Smooth muscle cell (in vitro differentiated cells): Measurements from ENCODE around the gene DNASE1L2. TPM values are rescaled to one million over a fixed set of nuclear protein-coding genes. Genes with fewer than 3 reads are reported as not detected.

Source experiments
- DNase-seq: peaks from one replicate; lab custom pipeline; 2025; ENCODE audit not compliant: unreplicated experiment; lab: John Stamatoyannopoulos, UW
- H2AFZ ChIP-seq: fragments of 200-600 bp; sonication (generic); 2 replicates; pipeline ENCODE4 v1.6.0; 2016; ENCODE audit warnings: antibody characterized with exemption, low read depth, mild to moderate bottlenecking
- H3F3A ChIP-seq: fragments of 200-600 bp; sonication (generic); 2 replicates; pipeline ENCODE4 v1.6.0; 2017; ENCODE audit warnings: antibody characterized with exemption, low read depth
- H3K27ac ChIP-seq: fragments of 200-600 bp; sonication (generic); 2 replicates; pipeline ENCODE4 v1.5.1; 2016; ENCODE audit warnings: low read depth, mild to moderate bottlenecking
- H3K27me3 ChIP-seq: fragments of 200-600 bp; sonication (generic); 2 replicates; pipeline ENCODE4 v1.6.1; 2016; ENCODE audit warnings: low read depth, mild to moderate bottlenecking
- H3K36me3 ChIP-seq: fragments of 200-600 bp; sonication (generic); 2 replicates; pipeline ENCODE4 v1.5.1; 2016; ENCODE audit warnings: low read depth
- H3K4me1 ChIP-seq: fragments of 200-600 bp; sonication (generic); 2 replicates; pipeline ENCODE4 v1.5.1; 2016; ENCODE audit warnings: low read depth
- H3K4me2 ChIP-seq: fragments of 200-600 bp; sonication (generic); 2 replicates; pipeline ENCODE4 v1.6.0; 2016; ENCODE audit warnings: mild to moderate bottlenecking
- H3K4me3 ChIP-seq: fragments of 200-600 bp; sonication (generic); 2 replicates; pipeline ENCODE4 v1.5.1; 2016; ENCODE audit warnings: mild to moderate bottlenecking
- H3K79me2 ChIP-seq: fragments of 200-600 bp; sonication (generic); 2 replicates; pipeline ENCODE4 v1.6.0; 2016; ENCODE audit warnings: low read depth, mild to moderate bottlenecking
- H3K9ac ChIP-seq: fragments of 200-600 bp; sonication (generic); 2 replicates; pipeline ENCODE4 v1.6.0; 2016; ENCODE audit warnings: low read depth
- H3K9me3 ChIP-seq: fragments of 200-600 bp; sonication (generic); replicated peaks from 2 replicates; pipeline ENCODE4 v1.5.1; 2016; ENCODE audit warnings: low read depth
- H4K20me1 ChIP-seq: fragments of 200-600 bp; sonication (generic); 2 replicates; pipeline ENCODE4 v1.6.0; 2016; ENCODE audit warnings: low read depth
- CTCF ChIP-seq: fragments of 200-600 bp; sonication (generic); IDR thresholded peaks from 2 replicates; pipeline ENCODE4 v1.5.1; 2017; ENCODE audit warnings: borderline replicate concordance, mild to moderate bottlenecking, antibody characterized with exemption; ENCODE audit not compliant: insufficient read depth, poor library complexity, severe bottlenecking
- WGBS: methylation state at CpG from one replicate; pipeline ENCODE4 v1.1.7; 2016; ENCODE audit warnings: low lambda C conversion rate; 5-methylcytosine and 5-hydroxymethylcytosine counted together
- polyA plus RNA-seq: library from polyadenylated mRNA; unstranded; fragments of >200 nt; fragmentation: Nextera tagmentation; extraction: Ambion mirVana; gene quantifications from 2 replicates; pipeline ENCODE4 v1.2.1, GENCODE V29; 2016
- total RNA-seq: library from RNA; depleted of rRNA; stranded (reverse); fragments of >200 nt; gene quantifications from 2 replicates; pipeline ENCODE4 v1.2.3, GENCODE V29; 2014

The DNASE1L2 gene
- total and polyA plus RNA-seq, 2 experiments from 2014 or later, result 0.13 to 0.25 TPM

GRCh38 chr16:2278272-2278608 is 42.0 kb downstream of the DNASE1L2 start:
- TF ChIP-seq CTCF, result no peak
- H3K9me3 ChIP-seq, result no peaks in the 10 kb centered on the region
- WGBS, result 88% methylated on average over 14 of the region's 14 CpGs
- H3K9ac ChIP-seq, result no peak overlapping the region
- H3K4me1 ChIP-seq, result no peaks in the 10 kb centered on the region
- no peak overlapping the region for H2AFZ ChIP-seq
- peaks cover 2% of the 10 kb centered on the region for H3K27me3 ChIP-seq
- H3K79me2 ChIP-seq, result no peaks in the 10 kb centered on the region
- H3K4me2 ChIP-seq, result no peak overlapping the region
- H3K36me3 ChIP-seq, result no peaks in the 10 kb centered on the region
- no peak overlapping the region for H3K4me3 ChIP-seq
- DNase-seq, result no peak
- no peaks in the 10 kb centered on the region for H3F3A ChIP-seq
- H4K20me1 ChIP-seq, result no peaks in the 10 kb centered on the region
- no peak overlapping the region for H3K27ac ChIP-seq

GRCh38 chr16:2278956-2279800 is 42.9 kb downstream of the DNASE1L2 start:
- H3K36me3 ChIP-seq, result no peaks in the 10 kb centered on the region
- no peak overlapping the region for H3K9ac ChIP-seq
- 88% methylated on average over 26 of the region's 26 CpGs for WGBS
- H2AFZ ChIP-seq, result no peak overlapping the region
- no peak for DNase-seq
- no peaks in the 10 kb centered on the region for H3K9me3 ChIP-seq
- TF ChIP-seq CTCF, result no peak
- H3K79me2 ChIP-seq, result no peaks in the 10 kb centered on the region
- no peaks in the 10 kb centered on the region for H4K20me1 ChIP-seq
- peaks cover 2% of the 10 kb centered on the region for H3K27me3 ChIP-seq
- H3K4me3 ChIP-seq, result no peak overlapping the region
- no peaks in the 10 kb centered on the region for H3F3A ChIP-seq
- H3K27ac ChIP-seq, result no peak overlapping the region
- H3K4me1 ChIP-seq, result no peaks in the 10 kb centered on the region
- H3K4me2 ChIP-seq, result no peak overlapping the region

DNA sequence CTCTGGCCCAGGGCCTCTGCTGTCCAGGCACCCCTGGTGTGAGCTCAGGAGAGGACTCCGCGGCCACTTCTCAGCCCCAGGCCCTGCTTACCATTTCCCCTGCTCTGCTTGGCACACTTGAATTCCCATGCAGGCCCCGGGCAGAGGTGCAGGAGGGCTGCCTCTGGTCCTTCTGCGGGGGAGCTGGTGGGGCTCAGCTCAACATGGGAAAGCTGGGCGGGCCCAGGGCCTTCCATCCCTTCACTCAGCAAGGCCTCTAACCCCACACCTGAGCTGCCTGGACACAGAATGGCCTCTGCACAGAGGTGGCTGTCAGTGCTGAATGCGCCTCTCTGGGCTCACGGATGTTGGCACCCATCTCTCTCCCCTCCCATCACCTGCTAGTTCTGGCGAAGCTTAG is 44.2 kb downstream of the DNASE1L2 start:
- Histone ChIP-seq H3K4me2 (no peak overlapping the region), H3K4me1 (no peaks in the 10 kb centered on the region), H3K4me3 (no peak overlapping the region), H3K9ac (no peak overlapping the region), H3K36me3 (no peaks in the 10 kb centered on the region), H2AFZ (no peak overlapping the region), H3K9me3 (no peaks in the 10 kb centered on the region), H3F3A (no peaks in the 10 kb centered on the region), H3K27me3 (peaks cover 2% of the 10 kb centered on the region), H4K20me1 (no peaks in the 10 kb centered on the region), H3K27ac (no peak overlapping the region), H3K79me2 (no peaks in the 10 kb centered on the region)
- no peak for DNase-seq
- WGBS, result 85% methylated on average over 8 of the region's 8 CpGs
- TF ChIP-seq CTCF, result no peak
